Endothelial cell of umbilical vein (primary cell): ENCODE data around the gene ATXN2L. TPM values are rescaled to one million over a fixed set of nuclear protein-coding genes. Genes with fewer than 3 reads are reported as not detected.

Experiments
- BruUV-seq: library from RNA; stranded (reverse); fragments of 400-500 nt; replicated peaks from 2 replicates; lab custom pipeline; 2021; lab: Mats Ljungman, UMichigan
- CTCF ChIA-PET: fragments of 300-600, 350-600 bp; sonication (Branson Sonifier 250); formaldehyde crosslinking; loops from one replicate; lab custom pipeline; 2021; ENCODE audit warnings: antibody characterized with exemption, inconsistent platforms; lab: Charles Lee
- POLR2A ChIA-PET: fragments of 300-600, 350-600 bp; sonication (Branson Sonifier 250); formaldehyde crosslinking; loops from one replicate; lab custom pipeline; 2021; ENCODE audit warnings: antibody characterized with exemption, inconsistent platforms; lab: Charles Lee
- DNase-seq: peaks from one replicate; pipeline ENCODE4 v3.0.0-alpha.2; 2011; ENCODE audit warnings: low read depth, low spot score
- FAIRE-seq: peaks from 2 replicates; lab custom pipeline; 2011; peaks lifted over from hg19 to GRCh38; lab: Jason Lieb, UNC
- H2AFZ ChIP-seq: 2 replicates; pipeline ENCODE4 v1.6.0; 2012; ENCODE audit warnings: low read depth, low read length, control low read depth, inconsistent platforms
- H3K27ac ChIP-seq: 2 replicates; pipeline ENCODE4 v1.5.1; 2011; ENCODE audit warnings: low read depth, mild to moderate bottlenecking, control low read depth, low read length, moderate library complexity; ENCODE audit not compliant: insufficient read depth
- H3K27me3 ChIP-seq, 2 experiments: 2 replicates each; pipeline versions ENCODE4 v1.6.0 to v1.6.1; 2011; ENCODE audit warnings: low read length in 2 of 2, mixed read lengths in 1 of 2; ENCODE audit not compliant: control insufficient read depth in 2 of 2, insufficient read depth in 2 of 2
- H3K36me3 ChIP-seq, 2 experiments: 2 replicates in 1 of 2; 3 replicates in 1 of 2; pipeline ENCODE4 v1.5.1; 2011; ENCODE audit warnings: low read length in 2 of 2, mild to moderate bottlenecking in 1 of 2, moderate library complexity in 1 of 2; ENCODE audit not compliant: control insufficient read depth in 2 of 2, insufficient read depth in 2 of 2; ENCODE audit errors: extremely low read depth in 1 of 2
- H3K4me1 ChIP-seq: 3 replicates; pipeline ENCODE4 v1.5.1; 2011; ENCODE audit warnings: mild to moderate bottlenecking, low read length; ENCODE audit not compliant: control insufficient read depth, insufficient read depth; ENCODE audit errors: extremely low read depth
- H3K4me2 ChIP-seq: 2 replicates; pipeline ENCODE4 v1.6.1; 2011; ENCODE audit warnings: low read length, control low read depth, mixed read lengths; ENCODE audit not compliant: insufficient read depth
- H3K4me3 ChIP-seq, 3 experiments: fragments of 200-600 bp in 1 of 3; sonication (generic), shearing (Covaris generic) in 1 of 3; replicated peaks in 1 of 3; 2 replicates each; pipeline ENCODE4 v1.5.1; 2011 to 2016; ENCODE audit warnings: control low read depth in 3 of 3, low read length in 3 of 3, mild to moderate bottlenecking in 2 of 3, inconsistent platforms in 1 of 3, low read depth in 1 of 3, moderate library complexity in 1 of 3; ENCODE audit not compliant: insufficient read depth in 1 of 3
- H3K79me2 ChIP-seq: 2 replicates; pipeline ENCODE4 v1.6.0; 2012; ENCODE audit warnings: low read length, inconsistent platforms; ENCODE audit not compliant: control insufficient read depth, insufficient read depth
- H3K9ac ChIP-seq: replicated peaks from 2 replicates; pipeline ENCODE3; 2011; ENCODE audit warnings: low read length, control low read depth; ENCODE audit not compliant: insufficient read depth; ENCODE audit errors: extremely low read depth
- H3K9me1 ChIP-seq: replicated peaks from 3 replicates; pipeline ENCODE4 v1.6.0; 2011; ENCODE audit warnings: mild to moderate bottlenecking, low read length; ENCODE audit not compliant: control insufficient read depth, insufficient read depth; ENCODE audit errors: extremely low read depth
- H3K9me3 ChIP-seq: replicated peaks from 2 replicates; pipeline ENCODE4 v1.5.1; 2012; ENCODE audit warnings: low read length, inconsistent platforms; ENCODE audit not compliant: control insufficient read depth, insufficient read depth
- H4K20me1 ChIP-seq: replicated peaks from 2 replicates; pipeline ENCODE3; 2011; ENCODE audit warnings: mild to moderate bottlenecking, low read length; ENCODE audit not compliant: control insufficient read depth, insufficient read depth; ENCODE audit errors: extremely low read depth
- EZH2 ChIP-seq: IDR thresholded peaks from 2 replicates; pipeline ENCODE4 v1.6.1; 2012; ENCODE audit warnings: borderline replicate concordance, low read depth, mild to moderate bottlenecking, moderate library complexity, low read length, inconsistent platforms; ENCODE audit not compliant: severe bottlenecking
- FOS ChIP-seq: IDR thresholded peaks from 2 replicates; pipeline ENCODE4 v1.6.1; 2011; ENCODE audit warnings: mild to moderate bottlenecking, low read length, moderate library complexity, borderline replicate concordance; ENCODE audit not compliant: insufficient read depth
- GATA2 ChIP-seq: IDR thresholded peaks from 2 replicates; pipeline ENCODE4 v1.7.0; 2011; ENCODE audit warnings: low read depth, mild to moderate bottlenecking, moderate library complexity, mixed read lengths, low read length; ENCODE audit not compliant: insufficient read length, insufficient read depth
- JUN ChIP-seq: IDR thresholded peaks from 2 replicates; pipeline ENCODE4 v1.6.1; 2011; ENCODE audit warnings: borderline replicate concordance, low read depth; ENCODE audit not compliant: insufficient read length, insufficient read depth
- MYC ChIP-seq: IDR thresholded peaks from one replicate; pipeline ENCODE4 v1.6.1; 2011; ENCODE audit warnings: mild to moderate bottlenecking, low read depth, low read length
- POLR2A ChIP-seq: IDR thresholded peaks from 2 replicates; pipeline ENCODE4 v1.6.1; 2012; ENCODE audit warnings: low read depth, mild to moderate bottlenecking, control low read depth, low read length
- POLR2AphosphoS5 ChIP-seq: IDR thresholded peaks from 2 replicates; pipeline ENCODE4 v1.6.1; 2012; ENCODE audit warnings: low read depth, mild to moderate bottlenecking, control low read depth, low read length, moderate library complexity; ENCODE audit not compliant: insufficient read depth
- dilution Hi-C: fragments of 300-500 bp; cut with MboI; formaldehyde crosslinking; loops from one replicate; pipeline ENCODE4 v1.15.0; 2019; ENCODE audit warnings: low sequenced_read_pairs; ENCODE audit not compliant: extremely low pct_ligation_motif_present
- intact Hi-C: fragments of 100-400 bp; cut with micrococcal nuclease; formaldehyde crosslinking; loops from one replicate; pipeline ENCODE4 v1.10.0; 2022
- polyA plus RNA-seq, 4 experiments: library from polyadenylated mRNA; depleted of rRNA in 3 of 4; stranded (reverse) in 3 of 4; unstranded in 1 of 4; fragments of >200 nt; gene quantifications; 2 replicates each; pipeline versions ENCODE4 v1.2.1 to v1.2.3, GENCODE V29; 2011 to 2012; ENCODE audit warnings: missing spikeins in 1 of 4
- total RNA-seq: library from RNA; stranded (reverse); gene quantifications from 2 replicates; pipeline ENCODE4 v1.2.3, GENCODE V29; 2021
- TF ChIP-seq, protein P1 (sequence below), 2 donors: IDR thresholded peaks; 1 replicate in 1 of 2; 2 replicates in 1 of 2; pipeline ENCODE4 v1.5.1; 2011; ENCODE audit warnings: low read length in 2 of 2, mild to moderate bottlenecking in 2 of 2, moderate library complexity in 2 of 2, control low read depth in 1 of 2, inconsistent platforms in 1 of 2, low read depth in 1 of 2; ENCODE audit not compliant: insufficient read depth in 1 of 2; ENCODE audit errors: extremely low read depth in 1 of 2
- TF ChIP-seq, protein P2 (sequence below): IDR thresholded peaks from 2 replicates; pipeline ENCODE4 v1.6.1; 2011; ENCODE audit not compliant: insufficient read depth, insufficient read length

The ATXN2L gene
- total and polyA plus RNA-seq, 2 donors (not counting 3 experiments of a cell fraction or from before 2014, with no cell fraction given), result 59.0 to 208 TPM

DNA sequence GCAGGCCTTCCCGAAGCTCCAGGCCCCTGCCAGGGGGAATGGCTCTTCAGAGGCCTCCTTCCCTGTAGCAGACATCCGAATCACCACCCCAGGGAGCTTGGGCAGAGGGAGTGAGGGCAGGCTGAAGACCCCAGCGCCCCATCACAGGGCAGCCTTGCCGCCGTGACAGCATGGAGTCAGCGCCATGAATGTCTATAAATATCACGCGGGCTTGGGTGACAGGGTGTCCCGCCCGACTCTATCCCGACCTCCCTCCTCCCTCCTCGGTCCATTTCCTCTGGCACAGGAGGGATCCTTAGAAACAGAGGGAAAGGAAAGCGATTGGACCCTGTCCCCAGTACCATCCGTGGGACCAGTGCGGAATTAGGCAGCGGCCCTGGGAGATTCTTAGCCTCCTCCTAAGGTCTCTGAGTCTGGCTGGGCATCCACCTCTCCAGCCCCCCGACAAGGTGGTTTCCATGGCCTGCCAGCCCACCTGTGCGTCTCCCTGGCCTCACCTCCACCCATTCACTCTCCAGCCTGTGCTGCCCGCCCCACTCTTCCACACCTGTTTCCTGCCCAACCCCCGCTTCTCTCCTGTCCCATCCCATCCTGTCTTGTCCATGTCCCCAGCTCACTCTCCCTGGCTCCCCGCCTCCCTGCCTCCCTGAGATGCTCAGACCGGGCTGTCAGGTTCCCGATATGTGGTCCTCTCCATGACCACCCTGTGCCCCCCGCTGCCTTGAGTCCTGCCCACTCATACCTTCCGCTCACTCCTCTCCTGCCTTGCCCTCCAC, 60.6 kb downstream of the ATXN2L start:
- Histone ChIP-seq H3K9me1 (no peaks in the 10 kb centered on the region), H4K20me1 (no peaks in the 10 kb centered on the region), H3K4me2 (no peak overlapping the region), H3K9ac (no peak overlapping the region), H2AFZ (no peak overlapping the region), H3K27ac (no peak overlapping the region), H3K36me3 (no peaks in the 10 kb centered on the region), H3K4me1 (peaks cover 12% of the 10 kb centered on the region), H3K9me3 (no peaks in the 10 kb centered on the region), H3K79me2 (no peaks in the 10 kb centered on the region), H3K27me3 (no peaks in the 10 kb centered on the region), H3K4me3 (no peak overlapping the region)
- CTCF ChIA-PET, result interaction anchor here (0.9 kb wide), 1 partner anchor 62 kb away, joined by 3 read pairs; no protein-coding TSS in a partner anchor
- DNase-seq (no peak), FAIRE-seq (no peak)
- dilution Hi-C loops, result no loop called here
- no TSS peak for BruUV-seq
- POLR2A ChIA-PET, result no interaction called here
- intact Hi-C loops, result no loop called here
- TF ChIP-seq POLR2A (no peak), GATA2 (no peak)

DNA sequence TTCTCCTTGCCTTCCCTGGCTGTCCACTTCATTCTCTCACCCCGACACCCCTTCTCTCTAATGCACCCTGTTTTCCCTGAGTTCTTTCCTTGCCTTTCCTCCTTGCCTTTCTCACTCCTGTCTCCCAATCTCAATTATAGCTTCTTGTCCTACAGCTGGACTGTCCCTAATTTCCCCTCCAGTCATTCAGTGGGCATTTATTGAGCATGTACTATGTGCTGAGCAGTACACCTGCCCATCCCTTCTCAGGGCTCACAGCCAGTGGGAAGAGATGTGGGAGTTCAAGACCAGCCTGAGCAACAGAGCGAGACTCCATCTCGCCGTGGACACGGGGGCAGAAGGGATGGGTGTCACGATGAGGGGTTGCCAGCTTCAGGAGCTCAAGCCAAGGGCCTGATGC, 61.2 kb downstream of the ATXN2L start:
- Histone ChIP-seq H3K79me2 (no peaks in the 10 kb centered on the region), H2AFZ (no peak overlapping the region), H3K4me1 (peaks cover 12% of the 10 kb centered on the region), H3K4me2 (no peak overlapping the region), H3K4me3 (no peak overlapping the region), H3K27me3 (no peaks in the 10 kb centered on the region), H3K27ac (no peak overlapping the region), H3K9me3 (no peaks in the 10 kb centered on the region), H3K36me3 (no peaks in the 10 kb centered on the region), H4K20me1 (no peaks in the 10 kb centered on the region), H3K9me1 (no peaks in the 10 kb centered on the region), H3K9ac (no peak overlapping the region)
- POLR2A ChIA-PET, result no interaction called here
- CTCF ChIA-PET, result no interaction called here
- no peak for DNase-seq
- intact Hi-C loops (no loop called here), dilution Hi-C loops (no loop called here)
- TF ChIP-seq JUN (no peak), MYC (no peak), GATA2 (no peak), FOS (no peak), EZH2 (no peak), POLR2A (no peak), POLR2AphosphoS5 (no peak)
- TF ChIP-seq, protein P1, sequence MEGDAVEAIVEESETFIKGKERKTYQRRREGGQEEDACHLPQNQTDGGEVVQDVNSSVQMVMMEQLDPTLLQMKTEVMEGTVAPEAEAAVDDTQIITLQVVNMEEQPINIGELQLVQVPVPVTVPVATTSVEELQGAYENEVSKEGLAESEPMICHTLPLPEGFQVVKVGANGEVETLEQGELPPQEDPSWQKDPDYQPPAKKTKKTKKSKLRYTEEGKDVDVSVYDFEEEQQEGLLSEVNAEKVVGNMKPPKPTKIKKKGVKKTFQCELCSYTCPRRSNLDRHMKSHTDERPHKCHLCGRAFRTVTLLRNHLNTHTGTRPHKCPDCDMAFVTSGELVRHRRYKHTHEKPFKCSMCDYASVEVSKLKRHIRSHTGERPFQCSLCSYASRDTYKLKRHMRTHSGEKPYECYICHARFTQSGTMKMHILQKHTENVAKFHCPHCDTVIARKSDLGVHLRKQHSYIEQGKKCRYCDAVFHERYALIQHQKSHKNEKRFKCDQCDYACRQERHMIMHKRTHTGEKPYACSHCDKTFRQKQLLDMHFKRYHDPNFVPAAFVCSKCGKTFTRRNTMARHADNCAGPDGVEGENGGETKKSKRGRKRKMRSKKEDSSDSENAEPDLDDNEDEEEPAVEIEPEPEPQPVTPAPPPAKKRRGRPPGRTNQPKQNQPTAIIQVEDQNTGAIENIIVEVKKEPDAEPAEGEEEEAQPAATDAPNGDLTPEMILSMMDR (IDR thresholded peaks at IDR 0.05; ENCODE audit: extremely low read depth in 1 of 2, insufficient read depth in 1 of 2, low read depth in 1 of 2, low read length in 2 of 2), result no peak
- TF ChIP-seq, protein P2, sequence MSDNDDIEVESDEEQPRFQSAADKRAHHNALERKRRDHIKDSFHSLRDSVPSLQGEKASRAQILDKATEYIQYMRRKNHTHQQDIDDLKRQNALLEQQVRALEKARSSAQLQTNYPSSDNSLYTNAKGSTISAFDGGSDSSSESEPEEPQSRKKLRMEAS, result no peak
- BruUV-seq, result no TSS peak
- no peak for FAIRE-seq
